ENCODE data around the gene HOXA4.

Gene HOXA4

GRCh38 chr7:27088002-27088922, 42.3 kb downstream of the HOXA4 start:
- peak; percentile 52 for DNase-seq

- no peak for DNase-seq
Observed at GRCh38 chr7:27083646-27084045, 46.9 kb downstream of the HOXA4 start.

- DNase-seq = no peak
Observed at GRCh38 chr7:27082171-27082570, 48.4 kb downstream of the HOXA4 start.

- no peak for DNase-seq
Observed at GRCh38 chr7:27080844-27081436, 49.6 kb downstream of the HOXA4 start.

GRCh38 chr7:27079234-27079975, 51.2 kb downstream of the HOXA4 start:
- DNase-seq = no peak

GRCh38 chr7:27078616-27079233, 51.8 kb downstream of the HOXA4 start:
- DNase-seq = no peak

All from right forelimb (tissue), 1 donor.